Activated naive CD4-positive, alpha-beta T cell treated with anti-CD3 and anti-CD28 coated beads, Interleukin-2, amount 50 U/mL, for 16 hours (primary cell): ENCODE results near the gene MPDU1.
A peak's percentile ranks its signal among the peaks of the same experiment; 100 is the strongest.

Experiments used
- DNase-seq: peaks from one replicate; pipeline ENCODE4 v3.0.0-alpha.2; 2020

Gene MPDU1

GRCh38 chr17:7583253-7584109 is at the start of gene MPDU1:
MPDU1 (plus strand) TSS chr17:7583852; CDS start chr17:7583863, 11 bp downstream.
- DNase-seq = peak; percentile 95

GRCh38 chr17:7538050-7538449 is 45.6 kb upstream of the MPDU1 start:
- no peak for DNase-seq

DNA sequence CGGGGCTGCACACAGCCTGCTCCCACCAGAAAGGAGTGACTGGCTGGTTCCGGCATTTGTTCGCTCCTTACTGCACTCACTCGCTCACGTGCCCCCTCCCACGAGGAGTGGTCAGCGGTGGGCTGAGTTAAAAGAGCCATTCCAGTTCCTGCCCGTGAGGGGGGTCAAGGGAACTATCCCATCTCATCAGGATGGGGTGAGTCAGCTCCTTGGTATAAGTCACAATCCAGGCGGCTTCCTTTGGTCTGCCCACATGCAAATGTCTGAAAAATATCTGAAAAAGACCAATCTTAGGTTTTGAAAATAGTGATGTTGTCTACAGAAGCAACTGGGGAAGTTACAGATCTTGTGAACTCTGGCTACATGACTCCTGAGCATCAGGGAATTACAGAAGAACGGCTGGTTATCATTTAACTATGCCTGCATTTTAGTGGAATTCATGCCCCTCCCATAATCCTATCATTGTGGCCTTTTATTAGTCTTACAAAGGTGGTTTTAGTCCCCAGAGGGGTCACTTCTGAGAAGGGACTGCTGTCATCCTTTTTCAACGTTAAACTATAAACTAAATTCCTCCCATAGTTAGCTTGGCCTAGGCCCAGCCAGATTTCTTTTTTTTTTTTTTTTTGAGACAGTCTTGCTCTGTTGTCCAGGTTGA is 44.6 kb upstream of the MPDU1 start:
- no peak for DNase-seq

DNA sequence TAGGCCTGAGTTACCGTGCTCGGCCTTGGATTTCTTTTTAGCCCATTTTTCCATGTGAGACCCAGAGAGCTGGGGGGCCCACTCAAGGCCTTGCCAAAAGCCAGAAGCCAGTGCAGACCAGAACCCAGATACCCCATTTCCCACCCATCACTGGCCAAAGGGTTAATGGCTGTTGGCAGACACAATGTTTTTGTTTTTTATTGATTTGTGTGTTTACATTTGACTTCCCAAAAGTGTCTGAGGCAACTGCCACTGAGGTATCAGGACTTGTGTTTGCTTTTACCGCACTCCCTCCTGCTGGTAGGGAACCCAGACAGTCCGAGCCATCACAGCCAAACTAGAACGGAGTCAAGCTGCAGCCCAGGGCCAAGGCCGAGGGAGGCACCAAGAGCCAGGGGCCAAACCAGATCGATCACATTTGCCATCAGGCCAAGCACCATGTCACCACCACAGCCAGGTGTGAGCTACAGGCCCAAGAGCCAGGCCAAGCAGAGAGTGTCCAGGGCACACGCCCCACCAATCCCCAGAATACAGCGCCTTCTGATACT is 42.5 kb upstream of the MPDU1 start:
- DNase-seq = no peak

- DNase-seq = no peak
These were observed 38.7 kb upstream of the MPDU1 start for GRCh38 chr17:7544911-7545310.

DNA sequence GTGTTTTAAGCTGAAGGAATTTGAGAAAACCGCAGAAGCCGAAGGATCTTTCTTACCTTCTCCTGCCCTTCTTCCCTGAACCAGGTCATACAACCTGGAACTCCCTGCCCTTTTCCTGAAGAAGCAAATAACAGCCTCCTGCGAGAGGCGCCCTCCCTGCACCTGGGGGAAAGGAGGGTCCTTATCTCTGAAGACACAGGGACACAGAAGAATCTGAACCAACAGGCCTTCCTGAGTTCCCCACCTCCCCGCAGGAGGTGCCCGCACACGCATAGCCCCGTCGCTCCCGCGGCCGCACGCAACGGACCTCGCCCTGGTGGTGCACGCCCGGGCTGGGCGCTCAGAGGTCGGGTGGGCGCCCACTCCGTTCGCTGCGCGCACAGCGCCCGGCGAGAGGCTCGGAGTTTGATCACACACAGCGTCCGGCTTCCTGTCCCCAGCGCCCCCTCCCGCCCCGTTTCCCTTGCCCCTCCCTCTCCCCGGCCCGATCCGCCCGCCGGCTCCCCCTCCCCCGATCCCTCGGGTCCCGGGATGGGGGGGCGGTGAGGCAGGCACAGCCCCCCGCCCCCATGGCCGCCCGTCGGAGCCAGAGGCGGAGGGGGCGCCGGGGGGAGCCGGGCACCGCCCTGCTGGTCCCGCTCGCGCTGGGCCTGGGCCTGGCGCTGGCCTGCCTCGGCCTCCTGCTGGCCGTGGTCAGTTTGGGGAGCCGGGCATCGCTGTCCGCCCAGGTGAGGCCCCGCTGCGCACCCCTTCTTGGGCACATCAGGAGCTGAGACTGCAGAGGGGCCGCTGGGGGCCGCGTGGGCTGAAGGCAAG is 34.9 kb upstream of the MPDU1 start, which contains the start of gene TNFSF12:
TNFSF12 (plus strand) TSS at position 474 of the 816 bp plus-strand sequence; CDS start at position 570, 96 bp downstream.
- DNase-seq = peak; percentile 49

DNA sequence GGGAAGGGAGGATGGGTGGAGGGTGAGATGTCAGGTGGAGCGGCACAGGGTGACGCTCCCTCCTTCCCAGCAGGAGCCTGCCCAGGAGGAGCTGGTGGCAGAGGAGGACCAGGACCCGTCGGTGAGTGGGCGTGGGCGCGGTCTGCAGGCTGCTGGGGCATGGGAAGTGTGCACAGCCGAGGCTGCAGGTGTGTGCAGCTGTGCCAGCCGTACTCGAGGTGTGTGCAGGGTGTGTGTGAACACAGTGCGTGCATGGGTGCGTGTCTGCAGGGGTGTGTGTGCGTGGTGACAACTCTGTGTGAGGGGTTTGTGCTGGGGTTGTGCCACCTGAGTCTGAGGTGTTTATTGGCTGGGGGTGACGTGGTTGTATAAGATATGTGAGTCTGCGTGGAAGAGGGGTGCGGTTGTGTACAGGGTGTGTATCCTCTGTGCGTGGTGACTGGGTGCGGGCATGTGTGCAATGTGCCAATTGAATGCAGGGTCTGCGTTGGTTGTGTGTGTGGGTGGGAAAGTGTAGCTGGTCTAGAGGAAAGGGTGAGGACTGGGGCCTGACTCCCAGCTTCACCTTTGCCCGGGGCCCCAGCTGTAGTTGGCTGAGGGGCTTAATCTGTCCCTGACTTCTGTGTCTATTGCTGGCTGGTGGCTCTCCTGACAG is 34.1 kb upstream of the MPDU1 start:
- peak; percentile 50 for DNase-seq

DNA sequence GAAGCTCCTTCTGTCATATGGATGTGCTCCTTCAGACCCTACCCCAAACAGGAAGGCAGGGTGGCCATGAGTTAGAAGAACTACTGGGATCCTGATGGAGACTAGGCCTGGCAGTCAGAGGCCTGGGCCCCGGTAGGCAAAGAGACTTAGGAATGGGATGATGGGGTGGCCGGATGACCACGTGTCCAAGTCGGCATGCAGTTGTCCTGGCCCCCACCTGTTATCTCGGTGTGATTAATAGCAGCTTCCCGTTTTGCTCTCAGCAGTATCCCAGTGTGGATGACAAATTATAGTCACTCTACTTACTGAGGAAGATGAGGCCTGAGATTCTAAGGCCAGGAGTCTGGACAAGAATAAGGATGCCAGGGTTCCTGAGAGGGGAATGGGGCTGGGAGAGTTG is 33.3 kb upstream of the MPDU1 start:
- DNase-seq = no peak

GRCh38 chr17:7551396-7551795 is 32.3 kb upstream of the MPDU1 start:
- DNase-seq = no peak

- no peak for DNase-seq
These were observed 31.0 kb upstream of the MPDU1 start for GRCh38 chr17:7552621-7553051.

- no peak for DNase-seq
These were observed 30.3 kb upstream of the MPDU1 start for GRCh38 chr17:7553356-7553755.

DNA sequence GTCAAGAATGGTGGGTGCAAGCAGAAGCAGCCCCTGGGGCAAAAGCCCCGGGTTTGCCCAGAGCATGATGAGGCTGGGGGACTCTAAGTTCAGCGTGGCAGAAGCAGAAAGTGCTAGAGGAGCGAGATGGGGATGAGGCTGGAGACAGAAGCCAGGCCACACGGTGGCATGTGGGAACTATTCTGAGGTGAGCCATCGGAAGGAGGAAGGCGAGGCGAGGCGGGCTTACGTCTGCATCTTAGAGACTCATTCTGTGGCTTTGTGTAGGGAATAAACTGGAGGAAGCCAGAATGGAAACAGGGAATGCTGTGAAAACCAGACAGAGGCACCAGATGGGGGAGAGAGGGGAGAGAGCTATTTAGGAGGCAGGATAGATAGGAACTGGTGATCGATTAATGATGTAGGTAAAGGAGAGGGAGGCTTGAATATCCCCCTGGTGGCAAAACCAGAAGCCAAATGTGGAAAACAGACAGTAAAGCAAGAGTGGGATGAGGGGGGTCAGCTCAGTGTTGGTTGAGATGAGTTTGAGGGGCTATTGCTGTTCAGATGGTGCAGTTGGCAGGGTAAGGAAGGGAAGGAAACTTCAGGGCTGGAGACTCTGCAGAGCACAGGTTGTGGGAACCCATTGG is 28.2 kb upstream of the MPDU1 start:
- DNase-seq = no peak

DNA sequence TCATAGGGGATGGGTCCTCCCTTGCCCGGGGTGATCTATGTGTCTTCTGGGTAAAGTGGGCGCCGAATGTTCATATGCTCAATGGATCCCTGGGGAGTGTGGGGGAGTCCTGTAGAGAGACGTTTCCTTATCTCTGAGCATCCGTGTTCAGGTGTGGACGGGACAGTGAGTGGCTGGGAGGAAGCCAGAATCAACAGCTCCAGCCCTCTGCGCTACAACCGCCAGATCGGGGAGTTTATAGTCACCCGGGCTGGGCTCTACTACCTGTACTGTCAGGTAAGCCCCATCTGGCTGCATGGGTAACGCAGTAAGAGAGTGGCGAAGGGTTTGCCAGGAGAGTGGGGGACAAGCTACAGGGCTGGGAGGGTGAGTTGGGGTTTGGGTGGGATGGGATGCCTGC is 27.0 kb upstream of the MPDU1 start:
- no peak for DNase-seq

GRCh38 chr17:7557147-7557764 is 26.4 kb upstream of the MPDU1 start:
- no peak for DNase-seq

GRCh38 chr17:7557775-7558543 is 25.7 kb upstream of the MPDU1 start:
- DNase-seq = peak; percentile 34

- no peak for DNase-seq
These were observed 24.9 kb upstream of the MPDU1 start, which contains the start of gene TNFSF13 for GRCh38 chr17:7558544-7559319. TNFSF13 (plus strand) TSS chr17:7558750; CDS start chr17:7559040, 290 bp downstream.

DNA sequence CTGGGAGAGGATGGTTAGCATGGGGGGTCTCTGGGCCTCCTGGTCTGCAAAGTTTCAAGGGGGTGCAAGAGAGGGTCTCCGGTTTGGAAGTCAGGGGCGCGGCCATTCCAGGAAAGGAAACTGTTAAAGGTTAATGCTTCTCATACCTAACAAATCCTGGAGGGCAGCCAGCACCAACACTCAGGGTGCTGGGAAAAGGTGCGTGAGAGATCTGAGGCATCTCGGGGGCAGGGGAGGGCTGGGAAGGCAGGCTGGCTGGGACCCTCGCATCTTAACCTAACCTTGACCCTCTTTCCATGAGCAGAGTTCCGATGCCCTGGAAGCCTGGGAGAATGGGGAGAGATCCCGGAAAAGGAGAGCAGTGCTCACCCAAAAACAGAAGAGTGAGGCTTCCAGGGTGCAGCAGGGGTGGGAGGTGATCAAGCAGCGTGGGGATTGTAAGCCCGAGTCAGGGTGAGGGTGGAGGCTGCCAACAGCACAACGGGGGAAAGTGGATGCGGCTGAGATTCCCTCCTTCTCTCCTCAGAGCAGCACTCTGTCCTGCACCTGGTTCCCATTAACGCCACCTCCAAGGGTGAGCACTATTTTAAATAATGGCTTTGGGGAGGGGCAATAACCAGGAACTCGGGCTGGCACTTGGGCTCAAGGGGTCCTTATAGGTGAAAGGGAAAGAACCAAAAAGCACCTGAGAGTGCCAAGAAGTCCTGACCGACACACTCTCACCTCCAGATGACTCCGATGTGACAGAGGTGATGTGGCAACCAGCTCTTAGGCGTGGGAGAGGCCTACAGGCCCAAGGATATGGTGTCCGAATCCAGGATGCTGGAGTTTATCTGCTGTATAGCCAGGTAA is 24.1 kb upstream of the MPDU1 start:
- no peak for DNase-seq

GRCh38 chr17:7560172-7561027 is 23.3 kb upstream of the MPDU1 start:
- DNase-seq = peak; percentile 68
